GM19372 (cell line): ENCODE results near the gene GATA2.

Source experiments
- ATAC-seq: cut with Tn5 transposase; IDR thresholded peaks from one replicate; pipeline ENCODE4 v1.9.1; 2021; ENCODE audit warnings: mild to moderate bottlenecking, low read depth, moderate library complexity; ENCODE audit not compliant: unreplicated experiment

The GATA2 gene

GRCh38 chr3:128461731-128462130, 31.3 kb downstream of the GATA2 start:
- ATAC-seq, result no peak

- ATAC-seq, result no peak
Observed at GRCh38 chr3:128459461-128459820, 33.6 kb downstream of the GATA2 start.

DNA sequence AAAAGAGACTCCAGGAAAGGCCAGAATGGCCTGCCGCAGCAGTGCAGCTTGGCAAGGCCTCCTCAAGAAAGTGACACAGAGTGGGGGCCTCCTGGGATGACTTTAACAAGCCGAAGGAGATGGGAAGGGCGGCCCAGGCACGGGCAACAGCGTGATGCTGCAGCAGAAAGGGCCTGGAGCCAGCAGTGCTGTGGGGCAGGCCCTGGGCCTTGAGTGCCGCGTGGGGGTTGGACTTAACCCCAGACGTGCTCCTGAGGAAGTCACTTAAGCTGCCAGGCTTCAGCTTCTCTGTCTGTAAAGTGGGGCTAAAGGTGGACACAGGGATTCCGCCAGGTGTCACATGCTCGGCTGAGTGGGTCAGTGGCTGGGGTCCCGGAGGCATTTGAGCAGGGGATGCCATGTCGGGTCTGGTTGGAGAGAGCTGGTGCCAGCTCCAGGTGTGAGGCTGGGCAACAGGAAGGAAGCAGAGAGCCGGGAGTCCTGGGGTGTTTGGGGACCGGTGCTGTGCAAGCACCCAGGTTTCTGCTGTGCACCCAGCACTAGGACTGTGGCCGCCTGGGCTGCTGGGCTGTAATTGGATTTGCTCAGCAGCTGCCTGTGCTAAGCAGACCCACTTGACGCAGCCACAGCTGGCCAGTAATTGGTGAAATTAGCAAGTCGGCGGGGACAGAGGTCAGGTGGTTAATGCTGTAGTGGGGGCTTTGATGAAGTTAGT, 34.1 kb downstream of the GATA2 start:
- no peak for ATAC-seq

DNA sequence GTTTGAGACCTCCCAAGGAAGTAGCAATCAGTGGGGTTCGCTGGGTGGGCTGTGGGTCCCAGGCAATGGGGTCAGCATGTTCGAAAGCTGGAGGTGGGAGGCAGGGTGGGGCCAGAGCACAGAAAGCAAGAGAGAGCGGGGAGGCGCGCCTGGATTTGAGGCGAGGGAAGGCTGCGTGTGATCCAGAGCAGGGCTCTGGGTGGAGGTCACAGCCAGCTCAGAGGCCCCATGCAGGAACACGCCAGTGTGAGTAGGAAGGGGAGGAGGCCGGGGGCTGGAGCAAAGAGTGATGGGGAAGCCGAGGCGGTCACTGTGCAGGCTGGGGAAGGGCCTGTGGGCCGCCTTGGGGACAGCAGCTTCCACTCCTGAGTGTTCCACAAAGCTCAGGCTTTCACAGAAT, 35.1 kb downstream of the GATA2 start:
- ATAC-seq, result no peak

- no peak for ATAC-seq
Observed at GRCh38 chr3:128456776-128457715, 36.0 kb downstream of the GATA2 start.

DNA sequence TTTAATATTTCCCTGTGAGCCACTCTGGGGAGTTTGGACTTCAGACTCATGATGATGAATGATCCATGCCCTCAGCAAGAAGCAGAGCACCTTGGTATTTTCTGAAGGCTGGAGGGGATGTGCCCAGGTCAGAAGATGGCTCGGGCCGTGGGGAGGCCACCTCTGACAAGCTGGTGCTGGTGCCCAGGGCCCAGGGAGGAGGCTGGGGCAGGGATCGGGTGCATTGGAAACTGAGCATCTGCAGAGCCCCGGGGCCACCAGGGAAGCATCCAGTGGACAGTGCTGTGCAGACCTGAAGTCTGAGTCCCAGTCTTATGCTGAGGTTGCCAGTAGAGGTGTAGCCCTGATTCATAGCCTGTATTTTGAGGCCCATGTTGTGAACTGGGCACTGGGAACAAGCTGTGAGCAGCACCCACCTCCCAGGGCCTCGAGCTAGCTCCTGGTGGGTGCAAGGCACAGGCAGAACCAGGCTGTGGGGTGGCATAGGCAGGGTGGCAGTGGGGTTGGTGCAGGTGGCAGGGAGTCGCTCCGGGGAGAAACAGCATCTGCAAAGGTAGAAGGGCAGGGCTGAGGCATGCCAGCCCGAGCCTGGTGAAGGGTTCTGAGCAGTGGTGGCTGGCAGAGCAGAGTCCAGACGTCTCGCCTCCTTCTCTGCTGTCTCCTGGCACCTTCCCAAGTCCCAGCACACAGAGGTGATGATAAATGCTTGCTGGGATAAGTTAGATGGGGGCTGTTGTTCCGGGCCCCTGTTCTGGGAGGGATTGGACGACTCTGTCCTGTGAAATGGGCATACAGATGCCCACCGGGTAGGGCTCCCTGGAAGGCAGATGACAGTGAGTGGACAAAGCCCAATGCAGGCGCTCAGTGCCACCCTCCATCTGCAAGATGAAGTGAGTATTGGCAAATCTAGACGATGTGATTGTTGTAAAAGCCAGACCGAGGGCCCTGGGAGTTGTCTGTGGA, 36.9 kb downstream of the GATA2 start:
- ATAC-seq, result no peak

DNA sequence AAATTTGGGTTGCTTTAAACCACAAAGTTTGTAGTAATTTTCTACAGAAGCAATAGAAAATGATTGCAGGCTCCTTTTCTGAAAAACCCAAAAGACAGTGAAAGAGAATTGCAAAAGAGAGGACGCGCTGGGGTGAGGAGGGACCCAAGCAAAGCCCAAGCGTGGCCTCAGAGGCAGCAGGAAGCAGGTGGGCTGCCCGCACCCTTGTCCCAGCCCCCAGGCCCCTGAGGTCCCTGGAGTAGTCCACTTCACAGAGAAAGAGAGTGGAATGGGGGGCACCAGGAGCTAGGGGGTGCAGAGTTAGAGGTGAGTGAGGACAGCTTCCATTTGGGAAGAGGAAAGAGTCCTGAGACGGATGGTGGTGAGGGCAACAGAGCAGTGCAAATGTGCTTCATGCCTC, 37.9 kb downstream of the GATA2 start:
- ATAC-seq, result no peak

GRCh38 chr3:128454310-128454618, 38.7 kb downstream of the GATA2 start:
- ATAC-seq, result no peak

GRCh38 chr3:128453501-128454309, 39.3 kb downstream of the GATA2 start:
- ATAC-seq, result no peak

DNA sequence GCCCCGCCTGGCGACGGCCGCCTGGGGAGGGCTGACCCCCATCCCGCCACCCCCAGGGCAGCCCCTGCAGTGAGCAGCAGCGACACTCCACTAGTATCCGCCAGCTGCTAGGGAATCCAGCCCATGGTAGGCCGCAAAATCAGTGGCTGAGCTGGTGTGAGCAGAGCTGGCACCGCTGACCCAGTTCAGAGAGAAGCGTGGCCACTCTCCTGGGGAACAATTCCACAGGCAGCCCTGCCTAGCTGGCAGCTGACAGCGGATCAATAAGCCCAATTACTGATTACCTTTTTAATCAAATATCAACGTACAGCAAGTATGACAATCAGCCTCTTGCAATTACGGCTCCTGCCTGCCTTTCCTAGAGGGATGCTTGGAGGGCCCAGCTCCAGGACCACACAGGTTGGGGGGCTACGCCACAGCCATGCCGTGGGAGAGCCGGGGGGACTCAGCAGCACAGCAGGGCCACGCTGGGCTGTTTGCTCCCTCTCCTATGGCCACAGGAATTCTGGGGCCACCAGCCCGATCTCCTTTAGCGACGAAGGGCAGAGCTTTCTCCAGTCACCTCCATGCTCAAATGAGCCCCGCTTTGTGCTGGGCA, 40.2 kb downstream of the GATA2 start:
- no peak for ATAC-seq

DNA sequence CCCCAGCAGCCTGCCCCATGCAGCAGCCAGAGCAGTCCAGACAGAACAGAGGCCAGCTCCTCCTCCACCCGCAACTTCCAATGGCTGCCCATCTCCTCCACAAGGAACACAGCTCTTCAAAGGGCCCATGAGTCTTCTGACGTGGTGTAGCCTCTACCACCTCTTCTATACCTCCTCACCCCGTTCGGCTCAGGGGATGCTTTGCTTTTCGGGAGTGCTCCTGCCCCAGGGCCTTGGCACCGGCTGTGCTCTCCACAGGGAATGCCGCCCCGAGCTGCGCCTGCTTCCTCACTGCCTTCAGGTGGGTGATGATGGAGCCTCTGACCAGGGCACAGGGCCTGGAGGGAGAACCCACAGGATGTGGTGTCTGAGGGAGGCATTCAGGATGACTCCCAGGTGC, 40.9 kb downstream of the GATA2 start:
- ATAC-seq, result no peak

GRCh38 chr3:128449111-128449638, 43.8 kb downstream of the GATA2 start:
- no peak for ATAC-seq

GRCh38 chr3:128448491-128448890, 44.5 kb downstream of the GATA2 start:
- no peak for ATAC-seq

GRCh38 chr3:128447561-128448013, 45.4 kb downstream of the GATA2 start:
- ATAC-seq, result no peak

DNA sequence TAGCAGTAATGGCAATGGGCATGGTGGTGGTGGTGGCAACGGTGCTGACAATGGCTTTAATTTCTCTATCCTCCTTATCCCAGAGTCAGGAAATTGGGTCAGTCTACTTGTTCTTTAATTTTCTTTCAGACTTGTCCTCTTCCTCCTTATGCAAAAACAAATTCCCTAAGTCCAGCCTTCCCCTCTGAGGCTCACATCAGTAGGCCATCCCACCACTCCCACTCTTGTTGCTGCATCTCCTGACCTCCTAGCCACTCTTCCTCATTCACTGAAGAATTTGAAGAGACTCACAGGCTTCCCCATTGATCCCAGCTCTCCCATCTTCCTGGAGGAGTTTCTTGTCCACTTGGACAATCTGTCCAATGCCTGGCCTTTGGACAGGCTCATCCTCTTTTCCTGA, 46.2 kb downstream of the GATA2 start:
- no peak for ATAC-seq

- no peak for ATAC-seq
Observed at GRCh38 chr3:128445357-128445756, 47.6 kb downstream of the GATA2 start.

- ATAC-seq, result no peak
Observed at GRCh38 chr3:128443771-128444170, 49.2 kb downstream of the GATA2 start.

DNA sequence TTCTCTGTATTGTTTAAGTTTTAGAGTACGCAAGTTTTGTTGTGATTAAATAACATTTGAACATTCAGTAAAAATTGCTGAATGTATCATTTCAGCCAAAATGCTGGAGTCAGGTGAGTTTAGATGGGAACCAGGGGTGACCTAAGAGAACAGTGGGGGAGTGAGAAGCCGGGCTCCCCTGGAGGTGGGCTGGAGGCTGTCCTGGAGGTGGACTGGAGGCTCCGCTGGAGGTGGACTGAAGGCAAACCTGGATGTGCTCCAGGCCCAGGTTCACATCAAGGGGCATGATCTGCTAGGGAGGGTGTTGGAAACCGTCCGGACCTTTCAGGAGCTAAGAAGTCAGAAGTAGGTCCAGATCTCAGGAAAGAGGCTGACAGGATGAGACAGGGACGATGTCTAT, 50.1 kb downstream of the GATA2 start:
- ATAC-seq, result no peak

GRCh38 chr3:128442070-128442469, 50.9 kb downstream of the GATA2 start:
- no peak for ATAC-seq
